PC-9 (cell line): ENCODE data around the gene IL36G. TPM values are rescaled to one million over a fixed set of nuclear protein-coding genes. Genes with fewer than 3 reads are reported as not detected.
A peak's percentile ranks its signal among the peaks of the same experiment; 100 is the strongest.

Experiments used
- BruUV-seq: library from RNA; stranded (reverse); fragments of 400-500 nt; replicated peaks from 2 replicates; lab custom pipeline; 2021; lab: Mats Ljungman, UMichigan
- CTCF ChIA-PET: fragments of 300-600 bp; sonication (Branson Sonifier 250); formaldehyde crosslinking; loops from one replicate; lab custom pipeline; 2022; ENCODE audit warnings: antibody characterized with exemption; lab: Charles Lee
- POLR2A ChIA-PET: fragments of 300-600 bp; sonication (Branson Sonifier 250); formaldehyde crosslinking; loops from one replicate; lab custom pipeline; 2022; ENCODE audit warnings: antibody characterized with exemption; ENCODE audit not compliant: unreplicated experiment; lab: Charles Lee
- DNase-seq, 2 experiments: peaks; one replicate each; pipeline versions ENCODE4 v3.0.0 to v3.0.0-alpha.2; 2015 to 2022; ENCODE audit warnings: mixed read lengths in 1 of 2
- H2AFZ ChIP-seq: fragments of 200-600 bp; sonication (generic); 2 replicates; pipeline ENCODE4 v1.8.1; 2017; ENCODE audit warnings: antibody characterized with exemption
- H3F3A ChIP-seq: fragments of 200-600 bp; sonication (generic); 2 replicates; pipeline ENCODE4 v1.8.1; 2017; ENCODE audit warnings: antibody characterized with exemption, mild to moderate bottlenecking, low read depth; ENCODE audit not compliant: insufficient read depth
- H3K27ac ChIP-seq: fragments of 200-600 bp; sonication (generic); 2 replicates; pipeline ENCODE4 v1.6.1; 2016; ENCODE audit warnings: mixed run types
- H3K27me3 ChIP-seq: fragments of 200-600 bp; sonication (generic); 2 replicates; pipeline ENCODE4 v1.6.1; 2016; ENCODE audit warnings: low read depth, mixed run types; ENCODE audit not compliant: insufficient read depth
- H3K36me3 ChIP-seq: fragments of 200-600 bp; sonication (generic); 2 replicates; pipeline ENCODE4 v1.6.1; 2016; ENCODE audit warnings: low read depth, mixed run types
- H3K4me1 ChIP-seq: fragments of 200-600 bp; sonication (generic); replicated peaks from 2 replicates; pipeline ENCODE4 v1.6.1; 2016; ENCODE audit warnings: mixed run types; ENCODE audit not compliant: insufficient read depth
- H3K4me2 ChIP-seq: fragments of 200-600 bp; sonication (generic); 2 replicates; pipeline ENCODE4 v1.6.1; 2017; ENCODE audit warnings: mixed run types
- H3K4me3 ChIP-seq: fragments of 200-600 bp; sonication (generic); 2 replicates; pipeline ENCODE4 v1.6.1; 2016; ENCODE audit warnings: mixed run types
- H3K79me2 ChIP-seq: fragments of 200-600 bp; sonication (generic); 2 replicates; pipeline ENCODE4 v1.6.1; 2017; ENCODE audit warnings: low read depth, mixed run types
- H3K9me2 ChIP-seq: fragments of 200-600 bp; sonication (generic); 2 replicates; pipeline ENCODE4 v1.8.1; 2017; ENCODE audit warnings: mild to moderate bottlenecking; ENCODE audit not compliant: insufficient read depth
- H3K9me3 ChIP-seq: fragments of 200-600 bp; sonication (generic); 2 replicates; pipeline ENCODE4 v1.8.1; 2016; ENCODE audit warnings: low read depth; ENCODE audit not compliant: insufficient read depth
- H4K20me1 ChIP-seq: fragments of 200-600 bp; sonication (generic); 2 replicates; pipeline ENCODE4 v1.8.1; 2017; ENCODE audit not compliant: insufficient read depth
- EZH2 ChIP-seq: fragments of 200-600 bp; sonication (generic); IDR thresholded peaks from 2 replicates; pipeline ENCODE4 v1.8.0; 2017; ENCODE audit warnings: antibody characterized with exemption, low read depth
- intact Hi-C: fragments of 100-400 bp; cut with micrococcal nuclease; formaldehyde crosslinking; loops from one replicate; pipeline ENCODE4 v1.10.0; 2022; ENCODE audit not compliant: unreplicated experiment
- total RNA-seq: library from RNA; stranded (reverse); gene quantifications from 2 replicates; pipeline ENCODE4 v1.2.3, GENCODE V29; 2021
- TF ChIP-seq, protein P1 (sequence below): fragments of 200-600 bp; sonication (generic); conservative IDR thresholded peaks from 2 replicates; pipeline ENCODE4 v1.6.1; 2017; ENCODE audit warnings: mixed run types, antibody characterized with exemption, mild to moderate bottlenecking, moderate library complexity

IL36G gene
- total RNA-seq, 1 experiment from 2014 or later, result not detected

DNA sequence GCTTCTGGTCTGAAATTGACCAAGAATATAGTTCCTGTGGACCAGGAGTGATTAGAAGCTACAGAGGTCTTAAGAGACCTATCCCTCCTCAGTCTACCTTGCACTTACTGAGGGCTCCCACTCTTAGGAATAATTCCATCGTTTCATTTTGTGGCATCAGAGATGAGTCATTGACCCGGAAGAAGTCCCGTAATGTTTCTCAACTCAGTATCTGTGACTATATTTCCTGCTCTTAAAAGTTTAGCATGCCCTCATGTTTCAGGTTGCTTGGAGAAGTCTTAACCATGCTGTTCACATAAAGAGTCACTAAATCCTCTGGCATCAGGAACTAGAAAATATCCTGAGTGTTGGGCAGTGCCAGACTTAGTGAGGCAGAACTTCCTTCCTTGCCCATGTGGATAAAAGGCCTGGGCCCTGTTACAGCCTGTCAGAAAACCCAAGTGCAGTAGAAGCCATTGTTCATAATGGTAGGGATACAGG, 27.3 kb downstream of the IL36G start, which contains the start of gene IL36A:
TSS of gene IL36A (plus strand) at position 430 of the 480 bp plus-strand sequence. CDS start 413 bp downstream, outside the sequence.
- Histone ChIP-seq H3K27ac (no peak within 1 kb of the TSS), H3K4me2 (no peak within 1 kb of the TSS), H3K9me3 (peaks cover 17% of the 10 kb centered on the region), H3K4me3 (no peak within 1 kb of the TSS), H3K36me3 (no peaks in the 10 kb centered on the region), H3K27me3 (no peaks in the 10 kb centered on the region), H3K4me1 (peaks cover 3% of the 10 kb centered on the region; the same call in 1 of the 2 replicates), H4K20me1 (no peaks in the 10 kb centered on the region), H2AFZ (peak within 1 kb of the TSS; percentile 68; the same call in 1 of the 2 replicates), H3K79me2 (no peaks in the 10 kb centered on the region), H3F3A (peaks cover 1% of the 10 kb centered on the region; the same call in 1 of the 2 replicates), H3K9me2 (no peaks in the 10 kb centered on the region)
- POLR2A ChIA-PET, result no interaction called here
- CTCF ChIA-PET, result no interaction called here
- TF ChIP-seq, protein P1, sequence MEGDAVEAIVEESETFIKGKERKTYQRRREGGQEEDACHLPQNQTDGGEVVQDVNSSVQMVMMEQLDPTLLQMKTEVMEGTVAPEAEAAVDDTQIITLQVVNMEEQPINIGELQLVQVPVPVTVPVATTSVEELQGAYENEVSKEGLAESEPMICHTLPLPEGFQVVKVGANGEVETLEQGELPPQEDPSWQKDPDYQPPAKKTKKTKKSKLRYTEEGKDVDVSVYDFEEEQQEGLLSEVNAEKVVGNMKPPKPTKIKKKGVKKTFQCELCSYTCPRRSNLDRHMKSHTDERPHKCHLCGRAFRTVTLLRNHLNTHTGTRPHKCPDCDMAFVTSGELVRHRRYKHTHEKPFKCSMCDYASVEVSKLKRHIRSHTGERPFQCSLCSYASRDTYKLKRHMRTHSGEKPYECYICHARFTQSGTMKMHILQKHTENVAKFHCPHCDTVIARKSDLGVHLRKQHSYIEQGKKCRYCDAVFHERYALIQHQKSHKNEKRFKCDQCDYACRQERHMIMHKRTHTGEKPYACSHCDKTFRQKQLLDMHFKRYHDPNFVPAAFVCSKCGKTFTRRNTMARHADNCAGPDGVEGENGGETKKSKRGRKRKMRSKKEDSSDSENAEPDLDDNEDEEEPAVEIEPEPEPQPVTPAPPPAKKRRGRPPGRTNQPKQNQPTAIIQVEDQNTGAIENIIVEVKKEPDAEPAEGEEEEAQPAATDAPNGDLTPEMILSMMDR, result no peak
- no peak for TF ChIP-seq EZH2
- intact Hi-C loops, result no loop called here
- DNase-seq, result no peak
- no TSS peak for BruUV-seq

DNA sequence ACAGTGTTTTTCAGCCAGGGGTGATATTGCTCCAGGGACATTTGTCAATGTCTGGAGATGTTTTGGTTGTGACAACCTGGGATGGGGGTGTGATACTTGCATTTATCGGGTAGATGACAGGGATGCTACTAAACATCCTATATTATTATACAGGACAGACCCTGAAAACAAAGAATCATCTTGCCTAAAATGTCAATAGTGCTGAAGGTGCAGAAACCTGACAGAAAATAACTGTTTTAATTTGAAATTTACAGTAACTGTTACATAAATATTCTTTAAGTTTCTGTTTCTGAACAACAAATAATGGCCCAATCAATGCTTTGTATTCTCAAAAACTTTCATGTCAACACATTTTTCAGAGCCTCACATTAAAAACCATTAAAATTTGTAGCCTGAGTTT, 29.4 kb downstream of the IL36G start:
- H3K9me3 ChIP-seq, result peaks cover 10% of the 10 kb centered on the region; the same call in 1 of the 2 replicates
- no peak overlapping the region for H3K27ac ChIP-seq
- H3K79me2 ChIP-seq, result no peaks in the 10 kb centered on the region
- H3F3A ChIP-seq, result peaks cover 8% of the 10 kb centered on the region; the same call in 1 of the 2 replicates
- H4K20me1 ChIP-seq, result no peaks in the 10 kb centered on the region
- no TSS peak for BruUV-seq
- DNase-seq, result no peak
- TF ChIP-seq, protein P1, result no peak
- TF ChIP-seq EZH2, result no peak
- H3K4me2 ChIP-seq, result no peak overlapping the region
- H3K4me3 ChIP-seq, result no peak overlapping the region
- peaks cover 7% of the 10 kb centered on the region for H3K4me1 ChIP-seq
- no peaks in the 10 kb centered on the region for H3K27me3 ChIP-seq
- ChIA-PET POLR2A (interaction anchor here (0.7 kb wide), 1 partner anchor 62 kb away, joined by 4 read pairs; no protein-coding TSS in a partner anchor), CTCF (no interaction called here)
- intact Hi-C loops, result no loop called here
- H3K9me2 ChIP-seq, result no peaks in the 10 kb centered on the region
- peaks cover 2% of the 10 kb centered on the region; the same call in 1 of the 2 replicates for H3K36me3 ChIP-seq
- no peak overlapping the region for H2AFZ ChIP-seq

DNA sequence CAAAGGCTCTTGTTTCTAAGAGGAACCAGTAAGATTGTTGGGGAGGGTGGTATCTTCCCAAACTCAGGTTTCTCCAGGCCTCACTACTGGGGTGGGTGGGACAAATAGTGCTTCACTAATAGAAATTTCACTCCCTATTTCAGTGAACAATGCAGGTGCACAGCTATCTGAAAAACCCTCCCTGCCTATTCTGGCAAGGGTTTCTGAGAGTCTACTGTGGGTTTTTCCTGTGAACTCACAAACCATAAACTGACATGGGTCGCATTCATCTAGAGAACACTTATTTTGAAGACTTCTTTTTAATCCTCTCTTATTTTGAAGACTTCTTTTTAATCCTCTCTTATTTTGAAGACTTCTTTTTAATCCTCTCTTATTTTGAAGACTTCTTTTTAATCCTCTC, 31.8 kb downstream of the IL36G start:
- peaks cover 20% of the 10 kb centered on the region for H3F3A ChIP-seq
- H3K4me1 ChIP-seq, result peaks cover 19% of the 10 kb centered on the region
- no peaks in the 10 kb centered on the region for H3K9me2 ChIP-seq
- ChIA-PET POLR2A (no interaction called here), CTCF (no interaction called here)
- no peak for DNase-seq
- H3K27me3 ChIP-seq, result no peaks in the 10 kb centered on the region
- H3K4me2 ChIP-seq, result no peak overlapping the region
- no peak overlapping the region for H3K27ac ChIP-seq
- BruUV-seq, result no TSS peak
- peaks cover 10% of the 10 kb centered on the region; the same call in 1 of the 2 replicates for H3K9me3 ChIP-seq
- no peaks in the 10 kb centered on the region for H4K20me1 ChIP-seq
- H3K4me3 ChIP-seq, result no peak overlapping the region
- intact Hi-C loops, result loop anchor here (5.0 kb wide), 1 partner anchor 68 kb away; no protein-coding TSS in a partner anchor
- H3K36me3 ChIP-seq, result peaks cover 2% of the 10 kb centered on the region; the same call in 1 of the 2 replicates
- TF ChIP-seq, protein P1, result no peak
- TF ChIP-seq EZH2, result no peak
- H3K79me2 ChIP-seq, result no peaks in the 10 kb centered on the region
- H2AFZ ChIP-seq, result no peak overlapping the region
